HEK293 (cell line): Measurements from ENCODE around the gene HLA-DOB.

Experiments
- CTCF ChIA-PET: fragments of 350-600 bp; formaldehyde crosslinking; extraction: SDS; loops from one replicate; lab custom pipeline; 2021; ENCODE audit warnings: antibody characterized with exemption; lab: Yijun Ruan, JAX
- POLR2A ChIA-PET: fragments of 300-600 bp; formaldehyde crosslinking; extraction: SDS; loops from one replicate; lab custom pipeline; 2020; ENCODE audit warnings: antibody characterized with exemption, inconsistent platforms; lab: Yijun Ruan, JAX
- H3K27ac ChIP-seq: fragments of 200-500 bp; sonication (Bioruptor generic); 2 replicates; pipeline ENCODE4 v1.5.1; 2014; ENCODE audit warnings: low read depth, low read length, control low read depth, inconsistent platforms; ENCODE audit errors: extremely low read depth
- H3K36me3 ChIP-seq, 2 experiments: fragments of 200-500 bp in 1 of 2; sonication (Bioruptor generic) in 1 of 2; 1 replicate in 1 of 2; 2 replicates in 1 of 2; pipeline ENCODE4 v1.5.1; 2014 to 2017; ENCODE audit warnings: inconsistent platforms in 2 of 2, low read length in 2 of 2; ENCODE audit not compliant: control insufficient read depth in 2 of 2, insufficient read depth in 1 of 2
- H3K4me1 ChIP-seq: fragments of 200-500 bp; sonication (Bioruptor generic); 2 replicates; pipeline ENCODE4 v1.5.1; 2014; ENCODE audit warnings: mild to moderate bottlenecking, low read length, inconsistent platforms; ENCODE audit not compliant: control insufficient read depth, insufficient read depth
- H3K4me3 ChIP-seq: 2 replicates; pipeline ENCODE4 v1.5.1; 2011; ENCODE audit warnings: low read depth, mild to moderate bottlenecking, control low read depth, low read length, moderate library complexity
- H3K9me3 ChIP-seq: fragments of 200-500 bp; sonication (Bioruptor generic); 2 replicates; pipeline ENCODE4 v1.5.1; 2014; ENCODE audit warnings: low read depth, low read length, inconsistent platforms; ENCODE audit not compliant: control insufficient read depth, insufficient read depth
- GLI4 ChIP-seq: fragments of 450-650 bp; formaldehyde crosslinking; IDR thresholded peaks from 2 replicates; pipeline ENCODE4 v1.5.1; 2016; ENCODE audit warnings: missing biosample characterization, missing genetic modification characterization
- PBX3 ChIP-seq: sonication (generic); formaldehyde crosslinking; IDR thresholded peaks from 2 replicates; pipeline ENCODE4 v1.8.1; 2022; ENCODE audit warnings: mild to moderate bottlenecking, moderate library complexity, missing genetic modification reagents
- REST ChIP-seq: fragments of 450-650 bp; formaldehyde crosslinking; IDR thresholded peaks from 2 replicates; pipeline ENCODE4 v1.5.1; 2016; ENCODE audit warnings: missing biosample characterization, missing genetic modification characterization
- SCRT2 ChIP-seq: fragments of 450-650 bp; formaldehyde crosslinking; IDR thresholded peaks from 2 replicates; pipeline ENCODE4 v1.5.1; 2016; ENCODE audit warnings: missing biosample characterization, missing genetic modification characterization
- ZBTB17 ChIP-seq: fragments of 450-650 bp; formaldehyde crosslinking; IDR thresholded peaks from 2 replicates; pipeline ENCODE4 v1.5.1; 2016; ENCODE audit warnings: missing biosample characterization, missing genetic modification characterization
- ZBTB26 ChIP-seq: fragments of 450-650 bp; formaldehyde crosslinking; optimal IDR thresholded peaks from 2 replicates; pipeline ENCODE3; 2016; ENCODE audit warnings: missing biosample characterization, mild to moderate bottlenecking, missing genetic modification characterization
- ZFP41 ChIP-seq: fragments of 450-650 bp; formaldehyde crosslinking; IDR thresholded peaks from 2 replicates; pipeline ENCODE4 v1.5.1; 2016; ENCODE audit warnings: missing biosample characterization, missing genetic modification characterization, borderline replicate concordance
- ZNF121 ChIP-seq: fragments of 450-650 bp; formaldehyde crosslinking; IDR thresholded peaks from 2 replicates; pipeline ENCODE4 v1.5.1; 2016; ENCODE audit warnings: missing biosample characterization, missing genetic modification characterization
- ZNF148 ChIP-seq: fragments of 450-650 bp; formaldehyde crosslinking; IDR thresholded peaks from 2 replicates; pipeline ENCODE4 v1.5.0; 2017; ENCODE audit warnings: missing biosample characterization, missing genetic modification characterization, borderline replicate concordance
- ZNF16 ChIP-seq: fragments of 450-650 bp; formaldehyde crosslinking; IDR thresholded peaks from 2 replicates; pipeline ENCODE4 v1.5.1; 2016; ENCODE audit warnings: low read depth, missing biosample characterization, missing genetic modification characterization
- ZNF19 ChIP-seq: fragments of 450-650 bp; formaldehyde crosslinking; IDR thresholded peaks from 2 replicates; pipeline ENCODE4; 2016; ENCODE audit warnings: missing biosample characterization, missing genetic modification characterization, low read depth
- ZNF221 ChIP-seq: fragments of 450-650 bp; formaldehyde crosslinking; IDR thresholded peaks from 2 replicates; pipeline ENCODE4 v1.5.1; 2017; ENCODE audit warnings: missing biosample characterization, missing genetic modification characterization, borderline replicate concordance
- ZNF26 ChIP-seq: fragments of 450-650 bp; formaldehyde crosslinking; IDR thresholded peaks from 2 replicates; pipeline ENCODE4 v1.5.1; 2016; ENCODE audit warnings: missing biosample characterization, missing genetic modification characterization
- ZNF280D ChIP-seq: fragments of 450-650 bp; formaldehyde crosslinking; IDR thresholded peaks from 2 replicates; pipeline ENCODE4 v1.5.1; 2016; ENCODE audit warnings: missing biosample characterization, missing genetic modification characterization
- ZNF488 ChIP-seq: fragments of 450-650 bp; formaldehyde crosslinking; IDR thresholded peaks from 2 replicates; pipeline ENCODE4 v1.5.1; 2016; ENCODE audit warnings: missing biosample characterization, missing genetic modification characterization
- ZNF548 ChIP-seq: fragments of 450-650 bp; formaldehyde crosslinking; IDR thresholded peaks from 2 replicates; pipeline ENCODE4 v1.5.1; 2016; ENCODE audit warnings: missing biosample characterization, missing genetic modification characterization
- ZNF580 ChIP-seq: fragments of 450-650 bp; formaldehyde crosslinking; IDR thresholded peaks from 2 replicates; pipeline ENCODE4 v1.5.1; 2016; ENCODE audit warnings: missing biosample characterization, missing genetic modification characterization
- ZNF707 ChIP-seq: fragments of 450-650 bp; formaldehyde crosslinking; IDR thresholded peaks from 2 replicates; pipeline ENCODE4 v1.5.1; 2016; ENCODE audit warnings: missing biosample characterization, missing genetic modification characterization
- ZNF837 ChIP-seq: fragments of 450-650 bp; formaldehyde crosslinking; IDR thresholded peaks from 2 replicates; pipeline ENCODE4 v1.5.1; 2016; ENCODE audit warnings: missing biosample characterization, missing genetic modification characterization

Gene HLA-DOB

GRCh38 chr6:32816746-32817204, at the start of gene HLA-DOB:
Gene HLA-DOB (minus strand): TSS chr6:32817002. CDS start chr6:32816951, 51 bp downstream.
- H3K4me3 ChIP-seq, result no peak within 1 kb of the TSS
- TF ChIP-seq ZFP41 (tag by site-specific recombination), result no peak
- no peak for TF ChIP-seq REST
- TF ChIP-seq PBX3 (CRISPR knock-in tag), result no peak
- no peak for TF ChIP-seq ZBTB26
- no peak for TF ChIP-seq GLI4
- TF ChIP-seq ZNF221 (tag by site-specific recombination), result no peak
- TF ChIP-seq ZNF488 (tag by site-specific recombination), result no peak
- TF ChIP-seq ZNF26 (tag by site-specific recombination), result no peak
- no peak for TF ChIP-seq ZNF580 (tag by site-specific recombination)
- no peak for TF ChIP-seq SCRT2
- TF ChIP-seq ZNF707 (tag by site-specific recombination), result no peak
- H3K36me3 ChIP-seq, result no peaks in the 10 kb centered on the region
- H3K4me1 ChIP-seq, result no peaks in the 10 kb centered on the region
- POLR2A ChIA-PET, result no interaction called here
- CTCF ChIA-PET, result no interaction called here
- no peaks in the 10 kb centered on the region for H3K9me3 ChIP-seq
- H3K27ac ChIP-seq, result no peak within 1 kb of the TSS

- no peak overlapping the region for H3K27ac ChIP-seq
- POLR2A ChIA-PET, result no interaction called here
- H3K36me3 ChIP-seq, result no peaks in the 10 kb centered on the region
- H3K4me1 ChIP-seq, result 0 out of 2 replicates have a peak, but pooled peaks cover 3% of the 10 kb centered on the region
- H3K4me3 ChIP-seq, result no peak overlapping the region
- no peaks in the 10 kb centered on the region for H3K9me3 ChIP-seq
- CTCF ChIA-PET, result interaction anchor here (0.6 to 10.5 kb wide), 5 partner anchors 26 to 1804 kb away, joined by 3 to 355 read pairs (median 58); partner anchors contain the start of gene TAP2
- TF ChIP-seq ZNF16 (tag by site-specific recombination) (no peak), ZNF548 (no peak), ZNF19 (tag by site-specific recombination) (no peak), ZNF280D (tag by site-specific recombination) (no peak), ZBTB17 (tag by site-specific recombination) (no peak), ZNF148 (tag by site-specific recombination) (no peak), ZNF837 (tag by site-specific recombination) (no peak), SCRT2 (no peak), ZNF121 (tag by site-specific recombination) (no peak)
Observed at GRCh38 chr6:32865724-32866443, 49.1 kb upstream of the HLA-DOB start.
